ENCODE results near the gene SERPINB10.
"Not testable (repeated sequence)": the region's sequence is repeated elsewhere in the genome, so short reads cannot be mapped to it uniquely, and the experiment has no call there.

The SERPINB10 gene

DNA sequence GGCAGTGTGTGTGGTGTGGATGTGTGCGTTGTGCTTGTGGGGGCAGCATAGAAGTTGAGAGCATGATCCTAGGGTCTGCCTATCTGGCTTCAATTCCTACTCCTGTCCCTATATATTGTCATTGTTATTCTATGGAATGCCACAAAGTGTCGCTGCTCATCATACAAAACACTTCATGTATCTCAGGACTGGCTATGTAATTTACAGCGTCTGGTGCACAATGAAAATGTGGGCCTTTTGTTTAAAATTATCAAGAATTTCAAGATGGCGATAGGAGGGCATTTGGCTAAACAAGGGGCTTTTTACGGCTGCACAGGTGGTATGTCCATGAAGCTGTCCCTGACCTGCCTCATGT is 16.8 kb upstream of the SERPINB10 start:
- no peak for DNase-seq (ENCODE audit: low read depth in 2 of 2)

DNA sequence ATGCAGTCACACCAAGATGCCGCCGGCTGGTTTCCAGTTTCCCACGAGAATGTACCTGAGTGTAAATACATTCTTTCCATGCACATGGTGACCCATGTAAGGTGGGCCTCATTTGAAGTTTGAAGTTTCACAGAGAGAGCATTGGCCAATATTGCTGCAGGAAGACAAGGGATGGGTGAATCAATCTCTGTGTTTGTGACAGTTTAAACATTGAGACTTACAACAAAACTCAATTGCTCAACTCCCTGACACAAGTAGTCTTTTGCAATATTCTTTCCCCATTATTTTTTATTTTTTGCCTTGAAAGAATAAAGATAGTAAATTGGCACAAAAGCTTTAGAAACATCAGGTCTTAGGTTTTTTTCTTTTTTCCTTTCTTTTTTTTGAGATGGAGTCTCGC is 15.2 kb upstream of the SERPINB10 start:
- DNase-seq (ENCODE audit: low read depth in 2 of 2) = no peak

DNA sequence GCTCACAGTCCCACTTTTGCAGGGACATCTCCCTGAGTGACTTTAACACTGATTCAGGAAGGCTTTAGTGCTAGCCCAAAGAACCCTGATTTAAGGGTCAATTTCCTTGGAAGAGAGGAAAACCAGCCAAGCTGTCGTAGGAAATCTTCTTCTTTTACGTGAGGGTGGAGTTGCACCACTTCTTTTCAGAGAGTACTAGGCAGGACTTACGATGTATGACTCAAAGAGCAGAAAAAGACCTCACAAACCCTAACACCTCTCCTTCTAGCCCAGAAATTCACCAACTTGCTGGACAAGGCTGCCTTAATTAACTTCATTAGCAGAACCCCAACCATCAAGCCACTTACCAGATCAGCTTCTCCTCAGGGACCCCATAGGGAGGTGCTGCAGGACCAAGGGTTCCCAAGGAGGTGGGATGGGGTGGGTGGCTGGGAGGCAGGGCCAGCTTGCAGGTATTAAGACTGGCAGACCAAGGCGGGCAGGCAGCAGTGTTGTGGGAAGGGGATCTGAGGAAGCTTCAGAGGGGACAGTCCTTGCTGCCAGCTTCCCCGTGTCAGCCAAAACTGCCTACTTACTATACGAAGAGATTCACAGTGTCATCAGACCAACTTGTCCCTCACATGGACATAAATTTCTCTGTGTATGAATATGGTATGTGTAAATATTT is 13.5 kb upstream of the SERPINB10 start:
- DNase-seq (ENCODE audit: low read depth in 2 of 2) = no peak

DNA sequence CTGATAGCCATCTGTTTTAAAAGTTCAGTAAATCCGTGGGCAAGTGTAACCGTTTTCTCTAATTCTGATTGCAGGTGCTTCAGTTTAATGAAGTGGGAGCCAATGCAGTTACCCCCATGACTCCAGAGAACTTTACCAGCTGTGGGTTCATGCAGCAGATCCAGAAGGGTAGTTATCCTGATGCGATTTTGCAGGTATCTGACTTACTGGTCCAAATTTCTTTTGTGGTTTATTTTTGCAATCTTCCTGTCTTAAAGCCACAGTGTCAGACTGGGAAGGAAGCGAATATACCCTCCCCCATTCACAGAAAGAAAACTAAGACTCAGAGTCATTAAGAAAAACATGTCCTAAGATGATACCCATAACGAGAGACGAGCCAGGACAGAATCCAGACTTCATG is 12.6 kb upstream of the SERPINB10 start:
- no peak for DNase-seq (ENCODE audit: low read depth in 2 of 2)

DNA sequence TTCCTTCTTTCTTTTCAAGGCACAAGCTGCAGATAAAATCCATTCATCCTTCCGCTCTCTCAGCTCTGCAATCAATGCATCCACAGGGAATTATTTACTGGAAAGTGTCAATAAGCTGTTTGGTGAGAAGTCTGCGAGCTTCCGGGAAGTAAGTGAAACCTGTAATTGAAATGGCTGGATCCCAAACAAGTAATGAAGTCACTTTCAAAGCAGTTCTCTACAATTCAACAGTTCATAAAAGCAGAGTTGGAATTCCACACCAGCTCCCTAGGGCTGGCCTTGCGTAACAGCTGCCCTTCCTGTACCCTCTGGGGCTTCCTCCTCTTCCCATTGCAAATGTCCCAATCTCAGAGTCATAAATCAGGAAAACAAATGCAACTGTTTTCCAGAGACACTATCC is 10.7 kb upstream of the SERPINB10 start:
- DNase-seq (ENCODE audit: low read depth in 2 of 2) = no peak

DNA sequence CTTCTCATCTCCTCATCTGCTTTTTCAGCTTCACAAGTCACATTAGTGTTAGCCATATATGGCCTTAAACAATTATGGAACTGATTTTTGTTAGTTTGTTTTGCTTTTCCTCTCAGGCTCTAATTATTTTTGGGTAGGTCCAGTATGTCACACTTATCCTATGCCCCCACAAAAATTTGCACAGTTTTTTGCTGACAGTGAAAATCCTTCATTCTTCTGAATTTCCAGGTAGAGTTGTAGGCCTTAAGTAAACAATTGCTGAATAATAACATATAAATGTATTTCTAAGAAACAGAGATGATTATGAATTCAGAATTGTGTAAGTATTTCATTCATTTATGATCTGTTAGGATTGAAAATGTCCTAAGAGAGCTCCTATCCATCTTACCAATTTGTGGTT is 8.6 kb upstream of the SERPINB10 start:
- no peak for DNase-seq (ENCODE audit: low read depth in 2 of 2)

DNA sequence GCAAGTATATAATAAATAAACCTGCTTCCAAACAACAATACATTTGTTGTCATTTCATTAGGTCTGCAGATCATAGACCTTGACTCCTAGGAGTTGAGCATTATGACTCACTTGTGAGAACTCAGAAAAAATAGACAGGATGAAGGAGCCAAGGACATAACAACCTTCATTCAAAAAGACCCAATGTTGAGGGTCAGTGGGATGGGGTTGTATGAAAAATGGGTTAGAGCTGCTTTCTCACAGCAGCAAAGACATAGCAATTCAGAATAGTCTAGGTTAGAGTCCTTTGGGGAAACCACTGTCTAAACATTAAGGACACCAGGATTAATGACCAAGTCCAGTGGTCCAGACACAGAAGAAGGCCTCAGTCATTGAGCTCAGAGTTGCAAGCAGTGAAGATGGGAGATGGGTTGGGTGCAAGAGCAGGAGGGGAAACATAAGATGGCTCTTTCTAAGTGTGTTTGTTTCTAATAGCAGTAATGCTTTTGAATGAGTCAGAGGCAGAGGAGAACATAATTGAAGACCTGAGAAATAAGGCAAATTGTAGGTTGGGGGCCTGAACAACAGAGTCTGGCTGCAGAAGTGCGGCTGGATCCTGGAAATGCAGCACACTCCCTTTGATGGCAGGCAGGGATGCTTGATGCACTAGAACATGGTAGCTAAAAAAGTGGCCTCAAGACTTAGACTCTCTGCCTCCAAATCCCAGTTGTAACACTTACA is 3.7 kb upstream of the SERPINB10 start:
- no peak for DNase-seq (ENCODE audit: low read depth in 2 of 2)

DNA sequence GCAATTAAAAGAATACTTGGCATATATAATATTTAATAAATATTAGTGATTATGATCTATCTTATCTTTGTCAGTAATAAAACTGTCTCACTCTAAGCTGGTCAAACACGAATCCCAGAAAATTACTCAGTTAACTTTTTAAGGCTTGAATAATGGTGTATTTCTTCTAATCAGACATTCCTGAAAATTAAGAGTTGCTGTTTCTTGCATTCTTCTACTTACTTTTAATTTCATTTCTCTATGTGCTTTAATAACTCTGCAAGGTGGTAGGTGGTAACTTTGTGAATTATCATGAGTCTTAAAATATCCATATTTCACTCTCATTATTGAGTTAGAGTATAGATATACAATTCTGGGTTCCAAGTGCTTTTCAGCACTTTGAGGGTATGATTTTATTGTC is 3.1 kb upstream of the SERPINB10 start:
- no peak for DNase-seq (ENCODE audit: low read depth in 2 of 2)

DNA sequence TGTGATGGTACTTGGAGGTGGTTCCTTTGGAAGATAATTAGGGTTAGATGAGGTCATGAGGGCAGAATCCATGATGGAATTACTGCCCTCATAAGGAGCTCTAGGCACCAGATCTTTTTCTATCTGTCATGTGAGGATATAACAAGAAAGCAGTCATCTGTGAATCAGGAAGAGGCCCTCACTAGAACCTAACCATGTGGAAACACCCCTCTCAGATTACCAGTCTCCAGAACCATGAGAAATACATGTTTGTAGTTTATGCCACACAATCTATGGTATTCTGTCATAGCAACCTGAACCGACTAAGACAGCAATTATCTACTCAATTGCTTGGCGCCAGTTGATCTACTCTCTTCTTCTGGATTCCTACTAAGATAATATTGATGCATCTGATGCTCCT is 2.4 kb upstream of the SERPINB10 start:
- DNase-seq (ENCODE audit: low read depth in 2 of 2) = no peak

DNA sequence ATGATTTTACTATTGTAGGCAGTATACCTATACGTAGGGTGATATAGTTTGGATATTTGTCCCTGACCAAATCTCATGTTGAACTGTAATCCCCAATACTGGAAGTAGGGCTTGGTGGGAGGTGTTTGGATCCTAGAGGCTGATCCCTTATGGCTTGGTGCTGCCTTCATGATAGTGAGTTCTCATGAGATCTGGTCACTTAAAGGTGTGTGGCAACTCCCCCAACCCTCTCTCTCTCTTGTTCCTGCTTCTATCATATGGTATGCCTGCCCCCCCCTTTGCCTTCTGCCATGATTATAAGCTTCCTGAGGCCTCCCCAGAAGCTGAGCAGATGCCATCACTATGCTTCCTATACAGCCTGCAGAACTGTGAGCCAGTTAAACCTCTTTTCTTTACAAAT is 1.7 kb upstream of the SERPINB10 start:
- DNase-seq (ENCODE audit: low read depth in 2 of 2) = no peak

DNA sequence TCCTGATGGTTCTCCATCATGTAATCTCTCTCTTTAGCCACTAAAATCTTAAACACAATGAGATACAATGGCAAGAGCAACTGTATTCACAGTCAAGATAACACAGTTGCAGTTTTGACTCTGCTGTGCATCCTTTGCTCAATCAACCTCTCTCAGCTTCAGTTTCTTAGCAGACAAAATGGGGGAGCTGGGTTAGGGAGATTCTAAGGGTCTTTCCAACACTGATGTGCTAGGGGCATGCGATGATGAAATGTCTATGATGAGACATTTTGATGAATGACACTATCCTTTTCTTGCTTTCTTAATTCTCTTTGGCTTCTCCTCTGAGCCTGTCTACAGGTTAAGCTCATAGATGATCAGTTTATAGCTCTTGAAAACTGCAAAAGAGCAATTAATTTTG is 1.1 kb downstream of the SERPINB10 start:
- DNase-seq (ENCODE audit: low read depth in 2 of 2) = no peak

DNA sequence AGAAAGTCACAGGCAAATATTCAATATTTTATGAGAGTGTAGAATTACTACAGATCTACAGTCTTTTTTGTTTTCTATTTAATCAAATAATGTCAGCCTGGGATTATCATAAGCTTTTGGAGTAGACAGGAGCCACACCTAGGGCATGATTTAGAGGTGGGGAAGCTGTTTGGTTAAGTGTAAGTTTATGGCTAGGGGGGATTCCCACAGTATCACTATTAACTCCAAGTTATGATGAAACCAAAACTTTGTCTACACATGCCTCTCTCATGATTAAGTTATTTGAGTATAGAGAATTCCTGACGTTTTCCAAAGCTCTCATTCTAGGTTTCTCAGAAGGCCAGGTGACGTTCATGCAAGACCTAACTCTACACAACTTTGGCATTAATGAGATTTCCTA is 2.1 kb downstream of the SERPINB10 start:
- DNase-seq (ENCODE audit: low read depth in 2 of 2) = no peak

DNA sequence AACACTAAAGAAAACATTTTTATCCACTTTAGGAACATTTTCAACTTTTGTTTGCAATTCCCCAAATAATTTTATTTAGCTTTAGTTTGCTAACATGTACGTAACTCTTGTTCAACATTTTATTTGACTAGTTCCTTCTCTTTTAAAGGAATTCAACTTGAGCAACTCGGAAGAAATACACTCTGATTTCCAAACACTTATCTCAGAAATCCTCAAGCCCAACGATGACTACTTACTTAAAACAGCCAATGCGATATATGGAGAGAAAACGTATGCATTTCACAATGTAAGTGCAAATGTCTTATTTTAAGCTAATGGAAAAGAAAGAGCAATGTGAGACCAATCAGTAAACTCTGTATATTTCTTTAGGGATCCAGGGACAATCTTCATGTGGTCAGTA is 10.1 kb downstream of the SERPINB10 start:
- DNase-seq (ENCODE audit: low read depth in 2 of 2) = no peak

DNA sequence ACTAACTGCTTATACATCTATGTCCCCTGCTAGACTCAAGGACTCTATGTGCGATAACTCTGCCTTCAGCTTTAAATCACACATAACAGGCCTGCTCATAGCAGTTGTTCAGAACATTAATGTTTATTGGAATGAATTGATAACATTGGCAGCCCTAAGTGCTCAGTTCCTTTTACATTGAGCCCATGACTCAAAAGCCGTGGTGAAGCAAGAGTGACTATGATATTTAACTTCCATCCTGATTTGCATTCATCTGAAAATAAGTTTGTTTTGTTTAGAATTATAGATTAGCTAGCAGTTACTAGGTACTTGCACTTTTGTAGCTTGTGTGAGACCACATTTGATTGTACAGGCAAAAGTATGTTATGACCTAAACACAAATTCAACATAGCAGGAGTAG is 14.3 kb downstream of the SERPINB10 start:
- no peak for DNase-seq (ENCODE audit: low read depth in 2 of 2)

DNA sequence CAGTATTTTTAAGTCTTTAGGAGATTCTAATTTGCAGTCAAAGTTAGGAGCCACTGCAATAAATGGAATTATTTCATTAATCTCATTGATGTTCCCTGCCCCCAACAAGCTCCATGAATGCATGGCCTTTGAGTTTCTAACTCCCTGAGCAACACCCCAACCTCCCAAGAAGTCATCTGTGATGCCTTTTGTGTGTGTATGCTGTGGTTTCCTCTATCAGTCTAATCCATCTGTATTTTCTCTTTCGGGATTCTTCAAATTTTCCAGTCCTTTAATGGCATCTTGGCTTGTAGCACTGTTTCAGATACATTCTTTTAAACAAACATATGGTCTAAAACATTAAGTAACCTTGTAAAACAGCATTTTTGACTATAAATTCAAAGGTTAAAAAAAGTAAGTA is 16.8 kb downstream of the SERPINB10 start:
- no peak for DNase-seq (ENCODE audit: low read depth in 2 of 2)

DNA sequence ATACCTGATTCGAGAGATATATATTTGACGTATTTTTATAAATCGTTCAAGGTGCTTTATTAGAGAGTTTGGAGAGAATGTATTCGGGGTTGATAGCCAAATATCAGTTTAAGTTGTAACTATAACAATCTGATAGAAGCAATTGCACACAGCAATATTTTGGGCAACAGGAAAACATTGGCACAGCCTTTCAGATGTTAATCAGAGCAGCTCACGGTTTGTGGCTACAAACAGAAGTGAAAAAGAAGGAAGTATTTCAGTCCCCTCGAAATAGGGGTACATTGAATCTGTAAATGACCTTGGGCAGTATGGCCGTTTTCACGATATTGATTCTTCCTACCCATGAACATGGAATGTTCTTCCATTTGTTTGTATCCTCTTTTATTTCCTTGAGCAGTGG is 20.6 kb downstream of the SERPINB10 start:
- DNase-seq (ENCODE audit: low read depth in 2 of 2) = no peak

DNA sequence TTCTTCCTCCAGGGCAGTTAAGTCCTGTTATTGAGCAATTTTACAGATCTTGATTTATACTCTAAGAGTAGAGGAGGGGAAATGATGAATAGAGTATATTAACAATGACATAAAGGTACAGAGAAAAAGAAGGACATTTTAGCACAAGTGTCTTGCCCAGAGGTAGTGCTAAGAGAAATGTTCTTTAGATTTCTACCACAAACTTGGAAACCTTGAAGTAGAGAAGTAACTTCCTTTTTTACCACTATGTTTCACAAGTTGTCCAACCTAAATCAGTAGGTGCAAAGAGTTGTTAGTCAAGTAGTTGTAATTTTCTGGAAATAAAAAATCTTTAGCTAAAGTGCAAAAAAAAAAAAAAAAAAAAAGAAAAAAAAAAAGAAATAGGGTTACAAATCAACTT is 21.6 kb downstream of the SERPINB10 start:
- not testable (repeated sequence) for DNase-seq (ENCODE audit: low read depth in 2 of 2)

DNA sequence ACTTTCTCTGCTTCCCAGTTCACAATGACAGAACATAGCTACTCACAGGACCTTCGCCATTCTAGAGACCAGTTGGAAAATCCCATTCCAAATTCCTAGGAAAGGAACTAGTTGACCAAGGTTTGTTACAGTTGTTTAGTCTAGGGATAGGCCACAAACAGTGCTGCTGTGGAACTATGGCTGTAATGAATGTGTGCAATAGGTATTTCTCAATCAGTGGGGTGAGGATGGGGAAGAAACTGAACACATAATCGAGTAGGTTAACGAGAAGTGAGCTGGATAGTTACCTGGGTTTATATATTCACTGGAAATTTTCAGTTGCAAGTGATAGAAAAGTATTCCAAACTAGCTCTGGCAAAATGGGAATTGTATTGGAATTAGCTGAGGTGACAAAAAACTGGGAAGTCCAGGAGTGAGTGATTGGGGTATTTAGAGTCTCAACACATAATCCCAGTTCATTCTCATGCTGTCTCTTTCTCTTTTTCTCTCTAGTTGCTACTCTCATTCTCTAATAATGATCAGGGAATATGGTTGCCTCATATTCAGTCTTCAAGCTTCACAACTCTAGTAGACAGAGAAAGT is 23.1 kb downstream of the SERPINB10 start:
- DNase-seq (ENCODE audit: low read depth in 2 of 2) = no peak

DNA sequence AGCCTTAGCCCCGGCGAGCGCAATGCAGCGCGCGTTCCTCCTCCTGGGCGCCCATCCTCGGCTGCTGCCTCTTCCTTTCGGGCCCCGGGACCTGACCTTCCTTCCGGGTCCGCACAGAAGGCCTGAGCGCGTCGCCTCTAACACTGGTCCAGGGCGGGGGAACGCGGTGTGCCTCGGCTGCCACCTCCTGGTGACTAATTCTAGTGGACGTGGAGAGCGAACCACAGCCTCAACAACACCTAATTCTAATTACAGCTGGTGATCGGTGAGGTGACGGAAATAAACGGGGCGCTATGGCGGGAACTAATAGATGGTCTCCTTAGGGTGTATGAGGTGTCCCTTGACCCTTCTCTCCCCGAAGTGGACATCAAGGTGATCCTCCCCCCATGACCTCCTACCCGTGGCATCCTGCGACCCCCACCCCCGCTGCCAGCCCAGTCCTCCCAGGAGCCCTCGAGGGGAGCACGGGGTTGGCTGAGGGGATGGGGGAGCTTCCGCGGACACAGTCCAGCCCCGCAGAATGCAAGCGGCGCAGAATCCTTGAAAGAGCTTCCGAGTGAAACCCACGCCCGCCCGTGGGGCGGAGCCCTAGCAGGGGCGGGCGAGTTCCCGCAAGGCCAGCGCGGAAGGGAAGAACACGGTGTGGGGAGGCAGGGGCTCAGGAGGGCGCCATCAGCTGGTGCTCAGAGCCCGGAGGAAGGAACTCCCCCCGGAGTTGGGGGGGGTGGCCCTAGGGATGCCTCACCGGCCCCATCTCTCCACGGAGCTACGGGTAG is 28.6 kb downstream of the SERPINB10 start:
- peak in 1 of 2 donors; percentile 35 for DNase-seq (ENCODE audit: low read depth in 2 of 2)

DNA sequence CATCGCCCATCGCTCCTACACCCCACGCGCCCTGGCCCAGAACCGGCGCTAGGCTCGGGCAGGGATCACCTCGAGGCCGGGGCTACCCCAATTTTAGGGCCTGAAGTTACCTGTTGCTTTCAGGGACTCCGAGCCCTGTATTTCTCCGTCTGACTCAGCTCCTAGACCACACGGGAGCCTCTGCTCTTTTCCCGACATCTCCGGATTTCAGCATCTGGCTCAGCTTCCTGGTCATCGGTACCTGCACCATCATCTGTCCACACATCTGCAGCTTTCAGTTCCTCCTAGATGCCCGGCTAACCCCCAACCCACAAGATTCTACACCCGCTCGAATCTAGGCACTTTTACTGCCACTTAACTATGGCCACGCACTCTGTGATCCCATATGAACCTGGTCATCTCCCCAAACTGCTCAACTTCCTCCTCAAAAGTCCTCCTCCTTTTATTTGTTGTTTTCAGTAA is 29.2 kb downstream of the SERPINB10 start:
- no peak for DNase-seq (ENCODE audit: low read depth in 2 of 2)

DNA sequence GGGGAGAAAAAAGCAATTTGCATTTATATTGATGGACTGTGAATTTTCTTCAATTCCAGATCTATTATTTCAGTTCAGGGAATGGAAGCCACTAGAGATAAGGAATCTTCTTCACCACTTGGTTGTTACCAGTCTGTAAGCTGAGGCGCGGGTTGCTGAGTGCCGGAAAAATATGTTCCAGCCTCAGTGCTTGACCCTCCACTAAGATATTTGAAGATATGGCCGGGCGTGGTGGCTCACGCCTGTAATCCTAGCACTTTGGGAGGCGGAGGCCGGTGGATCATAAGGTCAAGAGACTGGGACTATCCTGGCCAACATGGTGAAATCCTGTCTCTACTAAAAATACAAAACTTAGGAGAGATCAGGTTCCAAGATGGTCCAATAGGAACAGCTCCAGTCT is 32.2 kb downstream of the SERPINB10 start:
- no peak for DNase-seq (ENCODE audit: low read depth in 2 of 2)

DNA sequence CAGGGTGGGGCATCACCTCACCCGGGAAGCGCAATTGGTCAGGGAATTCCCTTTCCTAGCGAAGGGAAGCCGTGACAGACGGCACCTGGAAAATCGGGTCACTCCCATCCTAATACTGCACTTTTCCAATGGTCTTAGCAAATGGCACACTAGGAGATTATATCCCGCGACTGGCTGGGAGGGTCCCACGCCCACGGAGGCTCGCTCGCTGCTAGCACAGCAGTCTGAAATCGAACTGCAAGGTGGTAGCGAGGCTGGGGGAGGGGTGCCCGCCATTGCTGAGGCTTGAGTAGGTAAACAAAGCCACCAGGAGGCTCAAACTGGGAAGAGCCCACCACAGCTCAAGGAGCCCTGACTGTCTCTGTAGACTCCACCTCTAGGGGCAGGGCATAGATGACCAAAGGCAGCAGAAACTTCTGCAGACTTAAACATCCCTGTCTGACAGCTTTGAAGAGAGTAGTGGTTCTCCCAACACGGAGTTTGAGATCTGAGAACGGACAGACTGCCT is 32.8 kb downstream of the SERPINB10 start:
- DNase-seq (ENCODE audit: low read depth in 2 of 2) = not testable (repeated sequence)
